ENCODE measurements around the gene CRIP2. TPM values are rescaled to one million over a fixed set of nuclear protein-coding genes. Genes with fewer than 3 reads are reported as not detected.

CRIP2 gene
- total and polyA plus RNA-seq, 4 donors = 4.3 to 40.0 (median 20.7) TPM

DNA sequence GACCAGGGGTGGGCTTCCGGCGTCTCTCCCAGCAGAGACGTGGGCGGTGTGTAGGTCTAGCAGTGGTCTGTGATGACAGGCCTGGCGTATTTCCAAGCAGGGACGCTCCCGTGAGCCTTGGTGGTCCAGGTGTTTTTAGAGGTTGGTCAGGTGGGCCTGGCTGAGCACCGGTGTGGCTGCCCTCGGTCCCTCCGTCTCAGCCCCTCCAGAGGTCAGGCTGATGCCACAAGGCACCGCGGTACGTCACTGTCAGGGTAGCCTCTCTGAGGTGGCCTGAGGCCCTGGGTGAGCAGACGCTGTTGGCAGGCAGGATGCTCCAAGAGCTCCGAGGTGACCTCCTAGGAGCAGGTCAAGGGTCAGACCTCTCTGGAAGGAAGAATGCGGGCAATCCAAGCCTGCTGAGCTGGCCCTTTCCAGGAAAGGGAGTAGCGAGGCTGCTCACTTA, 41.4 kb upstream of the CRIP2 start:
- Histone ChIP-seq H3K4me1 (ENCODE audit: control insufficient read depth in 4 of 4, insufficient read depth in 4 of 4, low read length in 3 of 4) (peaks cover 8 to 24% (median 16%) of the 10 kb centered on the region in 4 donors), H3K4me3 (ENCODE audit: low read depth in 1 of 3, low read length in 3 of 3) (no peak overlapping the region), H3K36me3 (ENCODE audit: control insufficient read depth in 4 of 4, insufficient read depth in 3 of 4, low read depth in 1 of 4, low read length in 3 of 4) (no peaks in the 10 kb centered on the region), H3K27ac (ENCODE audit: low read depth in 1 of 2, low read length in 2 of 2) (peak overlapping the region; percentile 32 to 57), H3K9me3 (ENCODE audit: control insufficient read depth in 4 of 4, low read length in 3 of 4) (no peaks in the 10 kb centered on the region), H3K9ac (ENCODE audit: low read depth in 1 of 2, low read length in 2 of 2) (no peak overlapping the region), H3K27me3 (ENCODE audit: control insufficient read depth in 4 of 4, insufficient read depth in 4 of 4, low read length in 3 of 4) (no peaks in the 10 kb centered on the region)
- DNase-seq (ENCODE audit: low spot score) = no peak
- 73% methylated on average over 17 of the region's 17 CpGs for WGBS
- TF ChIP-seq RXRA (IDR thresholded peaks at IDR 0.05) (peak in 1 of 2 donors; percentile 31), TAF1 (conservative IDR thresholded peaks at IDR 0.05) (no peak)

DNA sequence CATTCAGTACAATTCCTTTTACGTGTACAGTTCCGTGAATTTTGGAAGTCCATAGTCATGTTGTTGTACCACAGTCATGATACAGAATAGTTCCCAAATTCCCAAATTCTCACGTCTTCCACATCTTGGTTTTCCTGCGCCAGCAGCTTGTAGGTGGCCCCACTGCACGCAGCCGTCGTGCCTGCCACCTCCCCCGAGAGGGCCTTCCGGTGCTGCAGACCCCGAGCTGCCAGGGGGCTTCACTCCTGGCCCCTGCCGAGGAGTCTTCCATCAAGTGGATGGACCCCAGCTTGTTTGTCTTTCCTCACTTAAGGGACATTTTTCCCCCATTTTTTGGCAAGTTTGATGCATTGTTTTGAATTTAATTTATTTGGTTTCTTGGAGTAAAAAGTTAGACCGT, 38.2 kb upstream of the CRIP2 start:
- no peak overlapping the region for H3K27ac ChIP-seq (ENCODE audit: low read depth in 1 of 2, low read length in 2 of 2)
- no peak overlapping the region for H3K4me3 ChIP-seq (ENCODE audit: low read depth in 1 of 3, low read length in 3 of 3)
- no peak for DNase-seq (ENCODE audit: low spot score)
- TF ChIP-seq RAD21 (IDR thresholded peaks at IDR 0.05) (no peak), HNF4G (IDR thresholded peaks at IDR 0.05) (no peak), RXRA (IDR thresholded peaks at IDR 0.05) (no peak), GABPA (IDR thresholded peaks at IDR 0.05 in 1 of 2, conservative IDR thresholded peaks at IDR 0.05 in 1 of 2) (no peak), JUND (IDR thresholded peaks at IDR 0.05) (no peak), NR2F2 (IDR thresholded peaks at IDR 0.05) (no peak), EGR1 (IDR thresholded peaks at IDR 0.05; ENCODE audit: low read depth in 2 of 2) (no peak), TAF1 (conservative IDR thresholded peaks at IDR 0.05) (no peak), FOXA2 (IDR thresholded peaks at IDR 0.05) (no peak)
- TF ChIP-seq, protein P1, sequence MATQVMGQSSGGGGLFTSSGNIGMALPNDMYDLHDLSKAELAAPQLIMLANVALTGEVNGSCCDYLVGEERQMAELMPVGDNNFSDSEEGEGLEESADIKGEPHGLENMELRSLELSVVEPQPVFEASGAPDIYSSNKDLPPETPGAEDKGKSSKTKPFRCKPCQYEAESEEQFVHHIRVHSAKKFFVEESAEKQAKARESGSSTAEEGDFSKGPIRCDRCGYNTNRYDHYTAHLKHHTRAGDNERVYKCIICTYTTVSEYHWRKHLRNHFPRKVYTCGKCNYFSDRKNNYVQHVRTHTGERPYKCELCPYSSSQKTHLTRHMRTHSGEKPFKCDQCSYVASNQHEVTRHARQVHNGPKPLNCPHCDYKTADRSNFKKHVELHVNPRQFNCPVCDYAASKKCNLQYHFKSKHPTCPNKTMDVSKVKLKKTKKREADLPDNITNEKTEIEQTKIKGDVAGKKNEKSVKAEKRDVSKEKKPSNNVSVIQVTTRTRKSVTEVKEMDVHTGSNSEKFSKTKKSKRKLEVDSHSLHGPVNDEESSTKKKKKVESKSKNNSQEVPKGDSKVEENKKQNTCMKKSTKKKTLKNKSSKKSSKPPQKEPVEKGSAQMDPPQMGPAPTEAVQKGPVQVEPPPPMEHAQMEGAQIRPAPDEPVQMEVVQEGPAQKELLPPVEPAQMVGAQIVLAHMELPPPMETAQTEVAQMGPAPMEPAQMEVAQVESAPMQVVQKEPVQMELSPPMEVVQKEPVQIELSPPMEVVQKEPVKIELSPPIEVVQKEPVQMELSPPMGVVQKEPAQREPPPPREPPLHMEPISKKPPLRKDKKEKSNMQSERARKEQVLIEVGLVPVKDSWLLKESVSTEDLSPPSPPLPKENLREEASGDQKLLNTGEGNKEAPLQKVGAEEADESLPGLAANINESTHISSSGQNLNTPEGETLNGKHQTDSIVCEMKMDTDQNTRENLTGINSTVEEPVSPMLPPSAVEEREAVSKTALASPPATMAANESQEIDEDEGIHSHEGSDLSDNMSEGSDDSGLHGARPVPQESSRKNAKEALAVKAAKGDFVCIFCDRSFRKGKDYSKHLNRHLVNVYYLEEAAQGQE (IDR thresholded peaks at IDR 0.05) = no peak
- TF ChIP-seq, protein P2, sequence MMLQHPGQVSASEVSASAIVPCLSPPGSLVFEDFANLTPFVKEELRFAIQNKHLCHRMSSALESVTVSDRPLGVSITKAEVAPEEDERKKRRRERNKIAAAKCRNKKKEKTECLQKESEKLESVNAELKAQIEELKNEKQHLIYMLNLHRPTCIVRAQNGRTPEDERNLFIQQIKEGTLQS (IDR thresholded peaks at IDR 0.05) = no peak
- no peaks in the 10 kb centered on the region for H3K27me3 ChIP-seq (ENCODE audit: control insufficient read depth in 4 of 4, insufficient read depth in 4 of 4, low read length in 3 of 4)
- peaks cover under 1 to 16% (median 11%) of the 10 kb centered on the region in 4 donors for H3K4me1 ChIP-seq (ENCODE audit: control insufficient read depth in 4 of 4, insufficient read depth in 4 of 4, low read length in 3 of 4)
- 94% methylated on average over 12 of the region's 12 CpGs for WGBS
- H3K36me3 ChIP-seq (ENCODE audit: control insufficient read depth in 4 of 4, insufficient read depth in 3 of 4, low read depth in 1 of 4, low read length in 3 of 4) = peaks cover 0 to 4% (median 0%) of the 10 kb centered on the region in 4 donors
- H3K9me3 ChIP-seq (ENCODE audit: control insufficient read depth in 4 of 4, low read length in 3 of 4) = no peaks in the 10 kb centered on the region
- H3K9ac ChIP-seq (ENCODE audit: low read depth in 1 of 2, low read length in 2 of 2) = no peak overlapping the region

DNA sequence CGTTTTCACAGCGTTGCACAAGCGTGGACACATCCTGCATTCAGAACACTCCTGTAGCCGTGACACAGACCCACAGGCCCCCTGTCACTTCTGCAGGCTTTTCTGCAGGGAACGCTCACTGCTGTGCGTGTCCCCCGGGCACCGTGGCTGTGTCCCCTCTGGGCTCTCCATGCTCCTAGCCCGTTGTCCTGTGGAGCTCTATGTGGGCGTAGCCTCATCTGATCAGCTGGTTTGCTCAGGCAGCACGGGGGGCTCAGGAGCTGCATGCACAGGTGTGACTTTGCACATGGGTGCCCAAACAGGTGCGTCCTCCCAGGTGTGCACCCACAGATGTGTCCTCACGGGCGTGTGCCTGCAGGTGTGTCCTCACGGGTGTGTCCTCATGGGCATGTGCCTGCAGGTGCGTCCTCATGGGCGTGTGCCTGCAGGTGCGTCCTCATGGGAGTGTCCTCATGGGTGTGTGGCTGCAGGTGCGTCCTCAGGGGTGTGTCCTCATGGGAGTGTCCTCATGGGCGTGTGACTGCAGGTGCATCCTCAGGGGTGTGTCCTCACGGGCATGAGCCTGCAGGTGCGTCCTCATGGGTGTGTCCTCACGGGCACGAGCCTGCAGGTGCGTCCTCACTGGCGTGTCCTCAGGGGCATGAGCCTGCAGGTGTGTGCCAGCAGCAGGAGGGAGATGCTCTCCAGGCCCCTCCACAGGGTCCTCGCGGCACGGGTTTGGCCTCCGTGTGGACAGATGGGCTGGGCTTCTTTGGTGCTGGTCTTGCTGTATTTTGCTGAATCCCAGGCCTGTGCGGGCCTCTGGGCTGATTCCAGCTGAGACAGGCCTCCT, 37.5 kb upstream of the CRIP2 start:
- Histone ChIP-seq H3K27me3 (ENCODE audit: control insufficient read depth in 4 of 4, insufficient read depth in 4 of 4, low read length in 3 of 4) (no peaks in the 10 kb centered on the region), H3K27ac (ENCODE audit: low read depth in 1 of 2, low read length in 2 of 2) (no peak overlapping the region), H3K4me3 (ENCODE audit: low read depth in 1 of 3, low read length in 3 of 3) (no peak overlapping the region), H3K9ac (ENCODE audit: low read depth in 1 of 2, low read length in 2 of 2) (no peak overlapping the region), H3K36me3 (ENCODE audit: control insufficient read depth in 4 of 4, insufficient read depth in 3 of 4, low read depth in 1 of 4, low read length in 3 of 4) (peaks cover 0 to 4% (median 0%) of the 10 kb centered on the region in 4 donors), H3K9me3 (ENCODE audit: control insufficient read depth in 4 of 4, low read length in 3 of 4) (no peaks in the 10 kb centered on the region), H3K4me1 (ENCODE audit: control insufficient read depth in 4 of 4, insufficient read depth in 4 of 4, low read length in 3 of 4) (peaks cover 0 to 16% (median 10%) of the 10 kb centered on the region in 4 donors)
- 88% methylated on average over 31 of the region's 31 CpGs for WGBS
- no peak for DNase-seq (ENCODE audit: low spot score)
- TF ChIP-seq, protein P3, sequence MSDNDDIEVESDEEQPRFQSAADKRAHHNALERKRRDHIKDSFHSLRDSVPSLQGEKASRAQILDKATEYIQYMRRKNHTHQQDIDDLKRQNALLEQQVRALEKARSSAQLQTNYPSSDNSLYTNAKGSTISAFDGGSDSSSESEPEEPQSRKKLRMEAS (IDR thresholded peaks at IDR 0.05) = no peak
- TF ChIP-seq GABPA (IDR thresholded peaks at IDR 0.05 in 1 of 2, conservative IDR thresholded peaks at IDR 0.05 in 1 of 2) (no peak), RXRA (IDR thresholded peaks at IDR 0.05) (no peak), JUND (IDR thresholded peaks at IDR 0.05) (no peak), FOXA1 (IDR thresholded peaks at IDR 0.05) (no peak), FOXA2 (IDR thresholded peaks at IDR 0.05) (no peak), TAF1 (conservative IDR thresholded peaks at IDR 0.05) (no peak), SP1 (IDR thresholded peaks at IDR 0.05) (no peak), YY1 (IDR thresholded peaks at IDR 0.05) (no peak)
- TF ChIP-seq, protein P2 (IDR thresholded peaks at IDR 0.05) = no peak

All from liver (tissue), 9 donors.